Naive thymus-derived CD4-positive, alpha-beta T cell (primary cell): ENCODE data around the gene CANX. TPM values are rescaled to one million over a fixed set of nuclear protein-coding genes. Genes with fewer than 3 reads are reported as not detected.
"Not testable (repeated sequence)": the region's sequence is repeated elsewhere in the genome, so short reads cannot be mapped to it uniquely, and the experiment has no call there.

Experiments
- ATAC-seq: fragments of 150-1000 bp; cut with Tn5 transposase; 2 replicates; pipeline ENCODE4 v1.10.0; 2021; ENCODE audit warnings: mild to moderate bottlenecking, moderate library complexity
- CTCF ChIA-PET: fragments of 350-600 bp; sonication (Branson Sonifier 250); formaldehyde crosslinking; loops from one replicate; lab custom pipeline; 2021; ENCODE audit warnings: antibody characterized with exemption; lab: Charles Lee
- POLR2A ChIA-PET: fragments of 350-600 bp; sonication (Branson Sonifier 250); formaldehyde crosslinking; loops from one replicate; lab custom pipeline; 2021; ENCODE audit warnings: antibody characterized with exemption, inconsistent platforms; lab: Charles Lee
- DNase-seq, 9 donors: peaks; one replicate each; pipeline versions ENCODE4 v3.0.0 to v3.0.0-alpha.2; 2020 to 2022; ENCODE audit warnings: mixed read lengths in 1 of 9
- H3K27ac ChIP-seq: one replicate; pipeline ENCODE4 v1.7.0; 2013; ENCODE audit warnings: mild to moderate bottlenecking, low read depth, low read length, moderate library complexity
- H3K27me3 ChIP-seq, 2 donors: one replicate each; pipeline ENCODE4 v1.7.0; 2013; ENCODE audit warnings: low read length in 2 of 2, mild to moderate bottlenecking in 2 of 2, moderate library complexity in 2 of 2; ENCODE audit not compliant: control insufficient read depth in 2 of 2, insufficient read depth in 2 of 2
- H3K36me3 ChIP-seq, 3 experiments: 1 replicate in 2 of 3; 2 replicates in 1 of 3; pipeline ENCODE4 v1.7.0; 2013; ENCODE audit warnings: low read length in 3 of 3, mild to moderate bottlenecking in 3 of 3, moderate library complexity in 1 of 3; ENCODE audit not compliant: insufficient read depth in 3 of 3, control insufficient read depth in 2 of 3
- H3K4me1 ChIP-seq, 2 donors: one replicate each; pipeline ENCODE4 v1.7.0; 2013; ENCODE audit warnings: low read length in 2 of 2, mild to moderate bottlenecking in 2 of 2, moderate library complexity in 1 of 2; ENCODE audit not compliant: control insufficient read depth in 2 of 2, insufficient read depth in 2 of 2
- H3K4me3 ChIP-seq: 2 replicates; pipeline ENCODE4 v1.7.0; 2013; ENCODE audit warnings: mild to moderate bottlenecking, low read length
- H3K9me3 ChIP-seq, 3 experiments: 1 replicate in 2 of 3; 2 replicates in 1 of 3; pipeline ENCODE4 v1.7.0; 2013; ENCODE audit warnings: low read length in 3 of 3; ENCODE audit not compliant: control insufficient read depth in 2 of 3
- H3K27ac Mint-ChIP-seq, 9 donors: one replicate each; pipeline ENCODE4 v1.8.0; 2020 to 2022; ENCODE audit warnings: mixed read lengths in 9 of 9, mild to moderate bottlenecking in 8 of 9, moderate library complexity in 5 of 9, inconsistent platforms in 2 of 9
- H3K27me3 Mint-ChIP-seq, 5 donors: one replicate each; pipeline ENCODE4 v1.8.0; 2021 to 2022; ENCODE audit warnings: mixed read lengths in 5 of 5, mild to moderate bottlenecking in 1 of 5
- H3K36me3 Mint-ChIP-seq, 5 donors: one replicate each; pipeline ENCODE4 v1.8.0; 2020 to 2022; ENCODE audit warnings: mixed read lengths in 5 of 5, mild to moderate bottlenecking in 3 of 5, inconsistent platforms in 1 of 5
- H3K4me1 Mint-ChIP-seq, 7 donors: one replicate each; pipeline ENCODE4 v1.8.0; 2020 to 2022; ENCODE audit warnings: mixed read lengths in 7 of 7, mild to moderate bottlenecking in 3 of 7, inconsistent platforms in 1 of 7
- H3K4me3 Mint-ChIP-seq, 10 donors: one replicate each; pipeline ENCODE4 v1.8.0; 2020 to 2022; ENCODE audit warnings: mild to moderate bottlenecking in 10 of 10, mixed read lengths in 10 of 10, moderate library complexity in 6 of 10, inconsistent platforms in 2 of 10
- H3K9me3 Mint-ChIP-seq, 11 donors: one replicate each; pipeline ENCODE4 v1.8.0; 2020 to 2022; ENCODE audit warnings: mixed read lengths in 11 of 11, mild to moderate bottlenecking in 4 of 11, inconsistent platforms in 1 of 11, moderate library complexity in 1 of 11
- intact Hi-C, 2 donors: fragments of 100-400 bp; cut with micrococcal nuclease; formaldehyde crosslinking; loops; one replicate each; pipeline ENCODE4 v1.15.1; 2023
- polyA plus RNA-seq, 2 donors: library from polyadenylated mRNA; unstranded; fragments of 300-500 nt; fragmentation: Illumina TruSeq; gene quantifications; one replicate each; pipeline ENCODE4 v1.2.3, GENCODE V29; 2021
- total RNA-seq, 6 experiments: library from RNA in 5 of 6; stranded (reverse) in 5 of 6; gene quantifications; 1 replicate in 5 of 6; 2 replicates in 1 of 6; pipeline ENCODE4 v1.2.3 and lab custom pipeline; 2021 to 2026

Gene CANX
- total and polyA plus RNA-seq, 7 experiments from 2014 or later = 175 to 499 (median 253) TPM

GRCh38 chr5:179734536-179735164, 35.9 kb downstream of the CANX start:
- H3K4me3 ChIP-seq = peak overlapping the region; percentile 70
- no peak for ATAC-seq
- H3K27me3 ChIP-seq = no peaks in the 10 kb centered on the region
- H3K36me3 Mint-ChIP-seq = peaks cover 2 to 27% (median 18%) of the 10 kb centered on the region in 5 donors
- intact Hi-C loops = no loop called here
- no peak for DNase-seq
- peaks cover 38 to 68% (median 60%) of the 10 kb centered on the region in 7 donors for H3K4me1 Mint-ChIP-seq
- H3K9me3 ChIP-seq = no peaks in the 10 kb centered on the region
- peaks cover 0 to 15% (median 5%) of the 10 kb centered on the region in 3 experiments for H3K36me3 ChIP-seq
- POLR2A ChIA-PET = interaction anchor here (0.6 to 1.2 kb wide), 2 partner anchors 10 to 23 kb away, joined by 3 read pairs; no protein-coding TSS in a partner anchor
- no peaks in the 10 kb centered on the region for H3K9me3 Mint-ChIP-seq
- peak overlapping the region; percentile 91 to 96 (median 94) for H3K4me3 Mint-ChIP-seq
- peak overlapping the region; percentile 100 for H3K27ac ChIP-seq
- H3K27ac Mint-ChIP-seq = peak overlapping the region; percentile 51 to 99 (median 93)
- CTCF ChIA-PET = interaction anchor here (0.6 kb wide), 2 partner anchors 39 to 57 kb away, joined by 3 to 4 read pairs; no protein-coding TSS in a partner anchor
- peaks cover 25 to 45% of the 10 kb centered on the region in 2 donors for H3K4me1 ChIP-seq
- no peaks in the 10 kb centered on the region for H3K27me3 Mint-ChIP-seq

- intact Hi-C loops = no loop called here
- POLR2A ChIA-PET = interaction anchor here (1.0 to 2.2 kb wide), 2 partner anchors 42 to 115 kb away, joined by 4 to 7 read pairs; partner anchors contain the start of gene HNRNPH1
Measured at GRCh38 chr5:179738742-179739141, 40.0 kb downstream of the CANX start.

GRCh38 chr5:179744106-179744505, 45.3 kb downstream of the CANX start:
- H3K27ac Mint-ChIP-seq, H3K9me3 ChIP-seq, H3K36me3 ChIP-seq, H3K27me3 Mint-ChIP-seq, H3K27me3 ChIP-seq, H3K9me3 Mint-ChIP-seq, H3K4me3 Mint-ChIP-seq, intact Hi-C loops, ATAC-seq, DNase-seq, H3K4me3 ChIP-seq, H3K27ac ChIP-seq, CTCF ChIA-PET: not testable (repeated sequence)
- Mint-ChIP-seq H3K36me3 (peaks cover under 1 to 23% (median 19%) of the 10 kb centered on the region in 5 donors), H3K4me1 (peaks cover 16 to 53% (median 40%) of the 10 kb centered on the region in 7 donors)
- H3K4me1 ChIP-seq = peaks cover 0 to 15% of the 10 kb centered on the region in 2 donors
- POLR2A ChIA-PET = interaction anchor here (1.3 kb wide), 1 partner anchor 9 kb away, joined by 3 read pairs; no protein-coding TSS in a partner anchor

More at GRCh38 chr5:179738742-179739141, 40.0 kb downstream of the CANX start:
- Mint-ChIP-seq H3K27me3 (no peaks in the 10 kb centered on the region), H3K27ac (peak overlapping the region in 6 of 9 donors; percentile 17 to 66 (median 38)), H3K4me1 (peaks cover 47 to 78% (median 59%) of the 10 kb centered on the region in 7 donors), H3K9me3 (no peaks in the 10 kb centered on the region), H3K4me3 (peak overlapping the region in 6 of 10 donors; percentile 12 to 70 (median 44)), H3K36me3 (peaks cover 13 to 34% (median 31%) of the 10 kb centered on the region in 5 donors)
- CTCF ChIA-PET = interaction anchor here (0.9 kb wide), 1 partner anchor 17 kb away, joined by 4 read pairs; no protein-coding TSS in a partner anchor
- Histone ChIP-seq H3K36me3 (peaks cover 0 to 15% (median 5%) of the 10 kb centered on the region in 3 experiments), H3K4me1 (peaks cover 24 to 37% of the 10 kb centered on the region in 2 donors), H3K27me3 (no peaks in the 10 kb centered on the region), H3K9me3 (no peaks in the 10 kb centered on the region), H3K27ac (no peak overlapping the region), H3K4me3 (no peak overlapping the region)
- DNase-seq (no peak), ATAC-seq (no peak)

- Histone ChIP-seq H3K27ac (no peak overlapping the region), H3K9me3 (no peaks in the 10 kb centered on the region), H3K4me1 (peaks cover 0 to 9% of the 10 kb centered on the region in 2 donors), H3K27me3 (no peaks in the 10 kb centered on the region), H3K36me3 (peaks cover 0 to 14% (median 0%) of the 10 kb centered on the region in 3 experiments), H3K4me3 (no peak overlapping the region)
- H3K4me1 Mint-ChIP-seq = peaks cover 6 to 48% (median 36%) of the 10 kb centered on the region in 7 donors
- H3K4me3 Mint-ChIP-seq = peak overlapping the region in 1 of 10 donors; percentile 58
- intact Hi-C loops = no loop called here
- H3K9me3 Mint-ChIP-seq = peaks cover 0 to 3% (median 0%) of the 10 kb centered on the region in 11 donors
- DNase-seq (no peak), ATAC-seq (no peak)
- POLR2A ChIA-PET = no interaction called here
- peak overlapping the region in 5 of 9 donors; percentile 18 to 82 (median 47) for H3K27ac Mint-ChIP-seq
- CTCF ChIA-PET = no interaction called here
- H3K27me3 Mint-ChIP-seq = no peaks in the 10 kb centered on the region
- peaks cover 0 to 17% (median 11%) of the 10 kb centered on the region in 5 donors for H3K36me3 Mint-ChIP-seq
Measured at GRCh38 chr5:179746872-179747271, 48.1 kb downstream of the CANX start.

GRCh38 chr5:179747811-179748210, 49.0 kb downstream of the CANX start:
- no peaks in the 10 kb centered on the region for H3K27me3 ChIP-seq
- ChIA-PET CTCF (no interaction called here), POLR2A (no interaction called here)
- H3K4me3 ChIP-seq = no peak overlapping the region
- no peaks in the 10 kb centered on the region for H3K9me3 ChIP-seq
- H3K4me1 ChIP-seq = peaks cover 0 to 9% of the 10 kb centered on the region in 2 donors
- H3K27ac Mint-ChIP-seq = peak overlapping the region in 1 of 9 donors; percentile 70
- no peak overlapping the region for H3K4me3 Mint-ChIP-seq
- H3K27me3 Mint-ChIP-seq = no peaks in the 10 kb centered on the region
- no peak overlapping the region for H3K27ac ChIP-seq
- DNase-seq = no peak
- ATAC-seq = peak; percentile 38
- H3K36me3 ChIP-seq = peaks cover 0 to 14% (median 0%) of the 10 kb centered on the region in 3 experiments
- intact Hi-C loops = no loop called here
- peaks cover 6 to 45% (median 35%) of the 10 kb centered on the region in 7 donors for H3K4me1 Mint-ChIP-seq
- peaks cover 0 to 17% (median 11%) of the 10 kb centered on the region in 5 donors for H3K36me3 Mint-ChIP-seq
- H3K9me3 Mint-ChIP-seq = peaks cover 0 to 3% (median 0%) of the 10 kb centered on the region in 11 donors

- H3K4me1 Mint-ChIP-seq = peaks cover 23 to 64% (median 54%) of the 10 kb centered on the region in 7 donors
- H3K27ac ChIP-seq = no peak overlapping the region
- peaks cover 0 to 23% (median 15%) of the 10 kb centered on the region in 5 donors for H3K36me3 Mint-ChIP-seq
- H3K27me3 ChIP-seq = no peaks in the 10 kb centered on the region
- H3K4me3 Mint-ChIP-seq = no peak overlapping the region
- DNase-seq (no peak), ATAC-seq (no peak)
- H3K36me3 ChIP-seq = peaks cover 0 to 14% (median 0%) of the 10 kb centered on the region in 3 experiments
- peak overlapping the region in 4 of 9 donors; percentile 22 to 54 (median 40) for H3K27ac Mint-ChIP-seq
- POLR2A ChIA-PET = interaction anchor here (0.7 kb wide), 1 partner anchor 126 kb away, joined by 3 read pairs; the partner anchor contains the start of gene HNRNPH1
- CTCF ChIA-PET = no interaction called here
- H3K9me3 Mint-ChIP-seq = peaks cover 0 to 3% (median 0%) of the 10 kb centered on the region in 11 donors
- peaks cover 11% of the 10 kb centered on the region in 2 donors for H3K4me1 ChIP-seq
- no peaks in the 10 kb centered on the region for H3K27me3 Mint-ChIP-seq
- H3K4me3 ChIP-seq = no peak overlapping the region
- H3K9me3 ChIP-seq = no peaks in the 10 kb centered on the region
- intact Hi-C loops = no loop called here
Measured at GRCh38 chr5:179749857-179750508, 51.2 kb downstream of the CANX start.
